Measurements from ENCODE around the gene EIPR1.
"Not testable (repeated sequence)": the region's sequence is repeated elsewhere in the genome, so short reads cannot be mapped to it uniquely, and the experiment has no call there.

Gene EIPR1

GRCh38 chr2:3399829-3400228 is 22.2 kb upstream of the EIPR1 start:
- peak; percentile 59 for DNase-seq

GRCh38 chr2:3399381-3399780 is 21.8 kb upstream of the EIPR1 start:
- no peak for DNase-seq

GRCh38 chr2:3398857-3399256 is 21.2 kb upstream of the EIPR1 start:
- DNase-seq = no peak

GRCh38 chr2:3396920-3397559 is 19.4 kb upstream of the EIPR1 start:
- DNase-seq = no peak

GRCh38 chr2:3392216-3392615 is 14.6 kb upstream of the EIPR1 start:
- no peak for DNase-seq

DNA sequence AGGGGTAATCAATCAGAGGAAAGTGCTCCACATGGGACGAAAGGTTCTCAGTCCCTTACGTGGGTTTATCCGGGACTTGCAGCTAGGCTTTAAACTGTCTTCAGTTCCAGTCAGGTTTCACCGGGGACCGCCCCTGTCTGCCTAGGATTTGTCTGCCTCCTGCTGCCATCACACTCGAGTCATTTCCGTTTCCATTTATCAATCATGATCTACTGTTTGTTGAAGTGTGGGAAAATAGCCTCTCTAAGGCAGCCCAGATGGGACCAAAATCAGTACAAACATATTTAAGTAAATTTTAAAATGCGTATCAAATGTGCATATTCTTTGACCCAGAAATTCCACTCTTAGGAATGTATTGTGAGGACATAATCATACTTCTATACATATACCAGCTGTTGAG is 12.4 kb upstream of the EIPR1 start:
- DNase-seq = no peak

DNA sequence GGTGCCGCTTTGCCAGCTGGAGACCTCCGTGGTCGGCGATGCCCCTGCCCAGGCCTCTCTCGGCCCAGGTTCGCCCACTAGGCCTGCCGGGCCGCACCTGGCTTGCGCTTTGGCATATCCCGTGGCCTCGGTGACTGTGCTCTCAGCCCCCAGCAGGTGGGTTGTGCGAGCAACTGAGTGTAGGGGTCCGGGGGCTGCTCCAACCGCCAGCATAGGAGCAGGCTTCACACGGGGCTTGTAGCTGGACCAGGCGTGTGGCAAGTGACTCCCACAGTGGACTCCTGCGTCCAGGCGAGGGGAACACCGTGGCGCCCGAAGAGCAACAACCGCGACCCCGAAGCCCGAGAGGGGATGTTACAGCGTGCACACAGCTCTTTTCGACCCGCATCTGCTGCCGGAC is 11.6 kb upstream of the EIPR1 start:
- no peak for DNase-seq

DNA sequence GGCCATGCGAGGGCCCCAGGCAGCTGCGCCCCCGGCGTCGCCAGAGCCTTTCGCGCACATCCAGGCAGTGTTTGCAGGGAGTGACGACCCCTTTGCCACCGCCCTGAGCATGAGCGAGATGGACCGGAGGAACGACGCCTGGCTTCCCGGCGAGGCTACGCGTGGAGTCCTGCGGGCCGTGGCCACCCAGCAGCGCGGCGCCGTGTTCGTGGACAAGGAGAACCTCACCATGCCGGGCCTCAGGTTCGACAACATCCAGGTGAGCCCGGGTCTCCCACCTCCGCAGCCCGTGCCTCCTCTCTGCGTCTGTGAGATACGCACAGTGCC is 10.8 kb upstream of the EIPR1 start:
- no peak for DNase-seq

- no peak for DNase-seq
These were observed 10.2 kb upstream of the EIPR1 start for GRCh38 chr2:3387644-3388411.

DNA sequence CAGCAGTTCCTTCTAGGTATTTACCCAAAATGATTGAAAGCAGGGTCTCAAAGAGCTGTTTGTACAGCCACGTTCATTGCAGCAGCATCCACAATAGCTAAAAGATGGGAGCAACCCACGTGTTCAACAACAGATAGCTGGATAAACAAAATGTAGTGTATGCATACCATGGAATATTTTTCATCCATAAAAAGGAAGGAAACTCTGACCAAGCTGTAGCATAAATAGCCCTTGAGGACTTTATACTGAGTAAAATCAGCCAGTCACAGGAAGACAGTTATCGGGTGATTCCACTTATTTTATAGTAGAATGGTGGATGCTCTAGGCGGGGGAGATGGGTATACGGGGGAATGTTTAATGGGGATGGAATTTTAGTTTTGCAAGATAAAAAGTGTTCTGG is 9.4 kb upstream of the EIPR1 start:
- DNase-seq = no peak

- no peak for DNase-seq
These were observed 8.9 kb upstream of the EIPR1 start for GRCh38 chr2:3386448-3386958.

- DNase-seq = peak; percentile 93
These were observed 2.3 kb upstream of the EIPR1 start, which contains the start of gene TRAPPC12 for GRCh38 chr2:3379647-3380534. TSS of gene TRAPPC12 (plus strand) at chr2:3379694. CDS start at chr2:3387624, 7,930 bp downstream.

- DNase-seq = no peak
These were observed 1.7 kb upstream of the EIPR1 start for GRCh38 chr2:3379339-3379646.

DNA sequence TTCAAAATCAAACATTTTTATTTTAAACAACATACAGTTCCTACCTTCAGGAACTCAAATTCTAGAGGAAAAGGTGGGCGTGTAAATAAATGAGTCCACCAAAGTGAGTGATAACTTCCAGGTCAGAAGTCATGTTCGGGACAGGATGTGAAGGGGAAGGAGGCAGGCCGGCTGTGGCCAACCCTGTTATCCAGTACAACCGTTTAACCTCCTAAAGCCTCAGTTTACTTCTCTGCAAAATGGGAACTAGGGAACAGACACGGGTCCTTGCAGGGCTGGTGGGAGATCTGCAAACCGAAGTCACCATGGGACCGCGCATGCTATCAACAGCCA is 373 bp downstream of the EIPR1 start:
- no peak for DNase-seq

GRCh38 chr2:3376821-3377220 is 797 bp downstream of the EIPR1 start:
- DNase-seq = no peak

GRCh38 chr2:3369340-3370181 is 8.1 kb downstream of the EIPR1 start:
- DNase-seq = not testable (repeated sequence)

DNA sequence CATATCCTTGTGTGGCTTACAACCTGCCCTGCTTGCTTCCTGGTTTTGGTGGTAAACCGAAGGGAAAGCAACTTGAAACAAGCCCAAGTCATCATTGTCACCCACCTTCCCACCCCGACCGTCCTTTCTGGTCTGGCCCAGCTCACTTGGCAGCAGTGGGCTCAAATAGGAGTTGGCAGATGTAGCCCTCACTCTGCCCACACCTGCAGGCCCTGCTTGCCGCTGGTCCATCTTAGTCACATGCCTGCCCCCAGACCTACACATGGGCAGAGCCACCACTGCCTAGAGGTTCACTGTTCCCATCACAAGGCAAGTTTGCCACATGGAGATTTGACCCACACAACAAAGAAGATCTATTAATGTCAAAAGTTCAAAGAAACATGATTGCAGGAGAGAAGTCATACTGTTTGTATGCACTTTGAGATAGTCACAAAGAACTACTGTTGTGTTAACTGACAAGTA is 9.3 kb downstream of the EIPR1 start:
- no peak for DNase-seq

- DNase-seq = no peak
These were observed 12.4 kb downstream of the EIPR1 start for GRCh38 chr2:3365219-3365618.

DNA sequence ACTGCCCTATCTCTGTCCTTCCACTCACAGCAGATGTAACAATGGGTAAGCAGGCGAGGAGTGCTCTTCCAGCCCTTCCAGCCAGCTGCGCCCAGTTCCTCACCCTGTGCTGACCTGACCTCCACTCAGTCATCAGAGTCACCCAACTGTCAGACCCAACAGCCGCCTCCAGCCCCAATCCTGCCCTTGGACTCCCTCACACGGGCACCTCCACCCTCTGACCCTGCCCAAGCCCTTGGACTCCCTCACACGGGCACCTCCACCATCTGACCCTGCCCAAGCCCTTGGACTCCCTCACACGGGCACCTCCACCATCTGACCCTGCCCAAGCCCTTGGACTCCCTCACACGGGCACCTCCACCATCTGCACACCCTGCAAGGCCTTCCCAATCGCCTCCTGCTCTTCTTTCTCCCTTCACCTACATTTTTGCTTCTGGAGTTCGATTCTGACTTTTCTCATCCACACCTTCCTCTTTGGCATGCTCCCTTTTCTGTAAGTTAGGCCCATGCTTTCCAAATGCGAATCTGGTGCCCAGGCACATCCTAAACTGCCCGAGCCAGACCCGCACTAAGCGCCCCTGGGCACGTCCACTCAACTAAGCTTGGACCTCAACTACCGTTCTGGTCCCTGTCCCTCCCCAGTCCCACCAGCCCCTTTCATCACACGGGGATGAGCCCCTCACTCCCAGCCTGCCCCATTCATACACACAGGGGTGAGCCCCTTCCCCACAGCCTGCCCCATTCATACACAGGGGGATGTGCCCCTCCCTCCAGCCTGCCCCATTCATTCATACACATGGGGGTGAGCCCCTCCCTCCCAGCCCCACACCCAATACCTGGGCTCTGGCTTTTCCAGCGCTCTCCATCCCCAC is 15.9 kb downstream of the EIPR1 start:
- no peak for DNase-seq

GRCh38 chr2:3357926-3358325 is 19.7 kb downstream of the EIPR1 start:
- no peak for DNase-seq

DNA sequence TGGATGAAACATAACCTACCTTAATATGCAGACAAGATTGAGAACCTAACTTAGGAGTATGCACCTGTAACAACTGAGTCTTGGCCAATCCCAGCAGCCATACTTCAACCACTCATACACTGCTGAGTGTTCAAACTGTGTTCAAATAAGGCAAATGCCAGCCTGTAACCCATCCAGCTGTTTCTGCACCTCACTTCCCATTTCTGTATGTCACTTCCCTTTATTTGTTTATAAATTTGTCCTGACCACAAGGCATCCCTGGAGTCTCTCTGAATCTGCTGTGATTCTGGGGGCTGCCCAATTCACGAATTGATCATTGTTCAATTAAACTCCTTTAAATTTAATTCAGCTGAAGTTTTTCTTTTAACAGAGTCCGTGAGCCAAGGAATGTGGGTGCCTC is 20.2 kb downstream of the EIPR1 start:
- DNase-seq = not testable (repeated sequence)

DNA sequence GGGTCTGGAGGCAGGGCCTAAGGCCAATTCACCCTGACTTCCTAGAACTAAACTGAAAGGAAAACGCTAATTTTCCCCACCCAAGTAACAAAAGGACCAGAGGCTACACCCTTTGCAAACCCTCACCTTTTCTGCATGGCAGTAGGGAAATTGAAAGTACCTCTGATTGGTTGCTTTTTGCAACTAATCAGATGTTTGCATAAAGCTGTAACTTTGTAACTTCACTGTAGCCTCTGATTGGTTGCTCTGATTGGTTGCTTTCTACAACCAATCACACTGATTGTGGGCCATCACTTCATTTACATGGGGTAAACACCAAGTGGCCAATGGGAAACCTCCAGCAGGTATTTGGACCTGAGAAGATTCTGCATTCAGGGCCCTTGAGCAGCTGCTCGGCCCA is 20.8 kb downstream of the EIPR1 start:
- DNase-seq = no peak
